OCI-LY7 (cell line): Measurements from ENCODE around the gene ZNF697. TPM values are rescaled to one million over a fixed set of nuclear protein-coding genes. Genes with fewer than 3 reads are reported as not detected.

ENCODE experiments used
- BruUV-seq: library from RNA; stranded (reverse); fragments of 400-500 nt; replicated peaks from 2 replicates; lab custom pipeline; 2021; lab: Mats Ljungman, UMichigan
- CTCF ChIA-PET: fragments of 300-600 bp; sonication (Branson Sonifier 250); formaldehyde crosslinking; loops from one replicate; lab custom pipeline; 2022; ENCODE audit warnings: antibody characterized with exemption; ENCODE audit not compliant: unreplicated experiment; lab: Charles Lee
- POLR2A ChIA-PET: fragments of 300-600 bp; sonication (Branson Sonifier 250); formaldehyde crosslinking; loops from one replicate; lab custom pipeline; 2022; ENCODE audit warnings: antibody characterized with exemption; lab: Charles Lee
- DNase-seq: peaks from one replicate; pipeline ENCODE4 v3.0.0-alpha.2; 2015; ENCODE audit warnings: low spot score
- H2AFZ ChIP-seq: fragments of 200-600 bp; sonication (generic), shearing (Covaris generic); 2 replicates; pipeline ENCODE4 v1.6.1; 2014; ENCODE audit warnings: mild to moderate bottlenecking, antibody characterized with exemption, low read length, moderate library complexity
- H3K27ac ChIP-seq: fragments of 200-600 bp; sonication (generic); 2 replicates; pipeline ENCODE4 v1.5.1; 2014; ENCODE audit warnings: mixed run types, low read depth, mild to moderate bottlenecking, moderate library complexity, low read length, inconsistent platforms; ENCODE audit not compliant: poor library complexity, severe bottlenecking
- H3K36me3 ChIP-seq: fragments of 200-600 bp; sonication (generic); 2 replicates; pipeline ENCODE4 v1.6.1; 2014; ENCODE audit warnings: mild to moderate bottlenecking, antibody characterized with exemption, low read length, moderate library complexity, mixed read lengths; ENCODE audit not compliant: insufficient read depth
- H3K4me1 ChIP-seq: fragments of 200-600 bp; sonication (generic); 2 replicates; pipeline ENCODE4 v1.5.1; 2014; ENCODE audit warnings: mild to moderate bottlenecking, low read length; ENCODE audit not compliant: insufficient read depth, poor library complexity, severe bottlenecking
- H3K4me2 ChIP-seq: fragments of 200-600 bp; sonication (generic); 2 replicates; pipeline ENCODE4 v1.6.1; 2014; ENCODE audit warnings: mild to moderate bottlenecking, low read length
- H3K4me3 ChIP-seq: fragments of 200-600 bp; sonication (generic); 2 replicates; pipeline ENCODE4 v1.5.1; 2014; ENCODE audit warnings: mild to moderate bottlenecking, low read depth, low read length; ENCODE audit not compliant: poor library complexity, severe bottlenecking
- H3K79me2 ChIP-seq: fragments of 200-600 bp; sonication (generic); 2 replicates; pipeline ENCODE4 v1.6.1; 2016; ENCODE audit warnings: low read depth, mild to moderate bottlenecking, low read length, moderate library complexity, mixed read lengths; ENCODE audit not compliant: insufficient read depth
- H3K9me2 ChIP-seq: fragments of 200-600 bp; sonication (generic); 2 replicates; pipeline ENCODE4 v1.6.1; 2016; ENCODE audit warnings: mild to moderate bottlenecking, low read length, mixed read lengths; ENCODE audit not compliant: insufficient read depth
- H3K9me3 ChIP-seq: fragments of 200-600 bp; sonication (generic); 2 replicates; pipeline ENCODE4 v1.6.1; 2014; ENCODE audit warnings: mild to moderate bottlenecking, mixed run types, low read length, mixed read lengths
- H4K20me1 ChIP-seq: fragments of 200-600 bp; sonication (generic); 2 replicates; pipeline ENCODE4 v1.6.1; 2014; ENCODE audit warnings: mild to moderate bottlenecking, antibody characterized with exemption, low read length, moderate library complexity, mixed read lengths; ENCODE audit not compliant: insufficient read depth
- EZH2phosphoT487 ChIP-seq: fragments of 200-600 bp; sonication (generic); IDR thresholded peaks from 2 replicates; pipeline ENCODE4 v1.6.1; 2018; ENCODE audit warnings: low read depth, borderline replicate concordance, mild to moderate bottlenecking, mixed run types, antibody characterized with exemption, low read length, moderate library complexity, mixed read lengths
- intact Hi-C: fragments of 100-400 bp; cut with micrococcal nuclease; formaldehyde crosslinking; loops from one replicate; pipeline ENCODE4 v1.10.0; 2022; ENCODE audit not compliant: unreplicated experiment
- total RNA-seq, 2 experiments: library from RNA; depleted of rRNA in 1 of 2; stranded (reverse); fragments of >200 nt in 1 of 2; shearing (Covaris generic) in 1 of 2; gene quantifications; 2 replicates each; pipeline ENCODE4 v1.2.3, GENCODE V29; 2014 to 2022
- TF ChIP-seq, protein P1 (sequence below): fragments of 200-600 bp; sonication (generic); conservative IDR thresholded peaks from 2 replicates; pipeline ENCODE4 v1.5.1; 2014; ENCODE audit warnings: mild to moderate bottlenecking, antibody characterized with exemption, low read length, moderate library complexity, mixed read lengths

ZNF697 gene
- total RNA-seq, 2 experiments from 2014 or later: not detected

- Histone ChIP-seq H3K9me2 (no peaks in the 10 kb centered on the region), H3K36me3 (no peaks in the 10 kb centered on the region), H3K79me2 (no peaks in the 10 kb centered on the region), H4K20me1 (no peaks in the 10 kb centered on the region), H3K27ac (no peak overlapping the region), H3K4me2 (no peak overlapping the region), H2AFZ (no peak overlapping the region), H3K9me3 (no peaks in the 10 kb centered on the region), H3K4me1 (no peaks in the 10 kb centered on the region), H3K4me3 (no peak overlapping the region)
- TF ChIP-seq, protein P1, sequence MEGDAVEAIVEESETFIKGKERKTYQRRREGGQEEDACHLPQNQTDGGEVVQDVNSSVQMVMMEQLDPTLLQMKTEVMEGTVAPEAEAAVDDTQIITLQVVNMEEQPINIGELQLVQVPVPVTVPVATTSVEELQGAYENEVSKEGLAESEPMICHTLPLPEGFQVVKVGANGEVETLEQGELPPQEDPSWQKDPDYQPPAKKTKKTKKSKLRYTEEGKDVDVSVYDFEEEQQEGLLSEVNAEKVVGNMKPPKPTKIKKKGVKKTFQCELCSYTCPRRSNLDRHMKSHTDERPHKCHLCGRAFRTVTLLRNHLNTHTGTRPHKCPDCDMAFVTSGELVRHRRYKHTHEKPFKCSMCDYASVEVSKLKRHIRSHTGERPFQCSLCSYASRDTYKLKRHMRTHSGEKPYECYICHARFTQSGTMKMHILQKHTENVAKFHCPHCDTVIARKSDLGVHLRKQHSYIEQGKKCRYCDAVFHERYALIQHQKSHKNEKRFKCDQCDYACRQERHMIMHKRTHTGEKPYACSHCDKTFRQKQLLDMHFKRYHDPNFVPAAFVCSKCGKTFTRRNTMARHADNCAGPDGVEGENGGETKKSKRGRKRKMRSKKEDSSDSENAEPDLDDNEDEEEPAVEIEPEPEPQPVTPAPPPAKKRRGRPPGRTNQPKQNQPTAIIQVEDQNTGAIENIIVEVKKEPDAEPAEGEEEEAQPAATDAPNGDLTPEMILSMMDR: no peak
- TF ChIP-seq EZH2phosphoT487: no peak
- ChIA-PET CTCF (no interaction called here), POLR2A (no interaction called here)
- BruUV-seq: no TSS peak
- intact Hi-C loops: no loop called here
- DNase-seq: no peak
These were observed 38.6 kb upstream of the ZNF697 start for GRCh38 chr1:119686661-119687060.

GRCh38 chr1:119683893-119684292 is 35.8 kb upstream of the ZNF697 start:
- Histone ChIP-seq H3K4me2 (no peak overlapping the region), H4K20me1 (no peaks in the 10 kb centered on the region), H3K9me3 (no peaks in the 10 kb centered on the region), H3K4me3 (no peak overlapping the region), H3K4me1 (no peaks in the 10 kb centered on the region), H2AFZ (no peak overlapping the region), H3K9me2 (no peaks in the 10 kb centered on the region), H3K36me3 (no peaks in the 10 kb centered on the region), H3K27ac (no peak overlapping the region), H3K79me2 (no peaks in the 10 kb centered on the region)
- no peak for DNase-seq
- ChIA-PET POLR2A (interaction anchor here (0.6 to 0.7 kb wide), 2 partner anchors 23 to 201 kb away, joined by 3 to 4 read pairs; no protein-coding TSS in a partner anchor), CTCF (interaction anchor here (0.5 kb wide), 1 partner anchor 17 kb away, joined by 3 read pairs; no protein-coding TSS in a partner anchor)
- BruUV-seq: no TSS peak
- TF ChIP-seq, protein P1: no peak
- TF ChIP-seq EZH2phosphoT487: no peak
- intact Hi-C loops: no loop called here

GRCh38 chr1:119682141-119682540 is 34.1 kb upstream of the ZNF697 start:
- no peaks in the 10 kb centered on the region for H4K20me1 ChIP-seq
- TF ChIP-seq, protein P1: no peak
- TF ChIP-seq EZH2phosphoT487: no peak

More at GRCh38 chr1:119682141-119682540, 34.1 kb upstream of the ZNF697 start:
- no peak overlapping the region for H3K4me2 ChIP-seq
- ChIA-PET CTCF (no interaction called here), POLR2A (no interaction called here)
- no peak overlapping the region for H2AFZ ChIP-seq
- no peaks in the 10 kb centered on the region for H3K79me2 ChIP-seq
- no TSS peak for BruUV-seq
- H3K36me3 ChIP-seq: no peaks in the 10 kb centered on the region
- H3K9me3 ChIP-seq: no peaks in the 10 kb centered on the region
- H3K4me3 ChIP-seq: no peak overlapping the region
- H3K9me2 ChIP-seq: no peaks in the 10 kb centered on the region
- no peak for DNase-seq
- intact Hi-C loops: no loop called here
- no peak overlapping the region for H3K27ac ChIP-seq
- H3K4me1 ChIP-seq: no peaks in the 10 kb centered on the region
